HepG2 (cell line): ENCODE data around the gene SIRT6.

Experiments
- POLR2A ChIP-seq, 2 experiments: IDR thresholded peaks; 2 replicates each; pipeline ENCODE4 v1.6.1; 2011; ENCODE audit warnings: low read depth in 2 of 2, low read length in 2 of 2, mild to moderate bottlenecking in 1 of 2, moderate library complexity in 1 of 2; ENCODE audit not compliant: insufficient read depth in 1 of 2
- ZNF121 ChIP-seq: sonication (generic); formaldehyde crosslinking; IDR thresholded peaks from 2 replicates; pipeline ENCODE4 v1.5.0; 2020; ENCODE audit warnings: mild to moderate bottlenecking, missing genetic modification reagents

- no peak for TF ChIP-seq ZNF121
- TF ChIP-seq POLR2A (IDR thresholded peaks at IDR 0.05; ENCODE audit: insufficient read depth in 1 of 2, low read depth in 2 of 2, low read length in 2 of 2) = no peak
Measured at GRCh38 chr19:4174895-4175668, 7.3 kb downstream of the SIRT6 start.
